GM18499 (cell line): ENCODE results near the gene PCNX2.
"Not testable (repeated sequence)": the region's sequence is repeated elsewhere in the genome, so short reads cannot be mapped to it uniquely, and the experiment has no call there.

ENCODE experiments used
- ATAC-seq: cut with Tn5 transposase; IDR thresholded peaks from one replicate; pipeline ENCODE4 v1.9.1; 2021; ENCODE audit warnings: moderate number of reproducible peaks; ENCODE audit not compliant: insufficient read depth, unreplicated experiment

PCNX2 gene

DNA sequence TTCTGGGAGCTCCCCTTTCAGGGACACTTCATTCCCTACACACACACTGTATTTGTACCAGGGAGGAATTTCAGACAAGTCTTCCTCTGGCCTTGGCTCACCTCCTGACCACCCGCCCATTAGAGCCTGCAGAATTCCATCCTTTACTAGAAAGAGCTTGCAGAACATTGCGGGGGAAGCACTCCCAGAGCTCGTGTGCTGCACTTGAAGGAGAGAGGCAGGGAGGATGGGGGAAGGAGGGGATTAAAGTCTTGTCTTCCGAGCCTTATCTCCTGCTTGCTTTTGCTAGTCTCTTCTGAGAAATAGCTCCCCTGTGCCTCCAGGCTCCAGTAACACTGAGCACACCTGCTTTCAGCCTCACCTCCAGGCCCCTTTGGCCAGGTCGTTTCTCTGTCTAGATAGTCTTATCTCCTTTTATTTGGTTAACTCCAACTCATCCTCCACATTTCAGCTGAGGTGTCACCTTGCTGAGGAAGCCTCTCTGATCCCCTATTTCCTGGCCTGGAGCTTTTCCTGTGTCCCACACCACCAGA is 62.0 kb downstream of the PCNX2 start:
- ATAC-seq = no peak

- no peak for ATAC-seq
These were observed 65.5 kb downstream of the PCNX2 start for GRCh38 chr1:233230011-233230410.

- ATAC-seq = no peak
These were observed 66.2 kb downstream of the PCNX2 start for GRCh38 chr1:233229288-233229687.

DNA sequence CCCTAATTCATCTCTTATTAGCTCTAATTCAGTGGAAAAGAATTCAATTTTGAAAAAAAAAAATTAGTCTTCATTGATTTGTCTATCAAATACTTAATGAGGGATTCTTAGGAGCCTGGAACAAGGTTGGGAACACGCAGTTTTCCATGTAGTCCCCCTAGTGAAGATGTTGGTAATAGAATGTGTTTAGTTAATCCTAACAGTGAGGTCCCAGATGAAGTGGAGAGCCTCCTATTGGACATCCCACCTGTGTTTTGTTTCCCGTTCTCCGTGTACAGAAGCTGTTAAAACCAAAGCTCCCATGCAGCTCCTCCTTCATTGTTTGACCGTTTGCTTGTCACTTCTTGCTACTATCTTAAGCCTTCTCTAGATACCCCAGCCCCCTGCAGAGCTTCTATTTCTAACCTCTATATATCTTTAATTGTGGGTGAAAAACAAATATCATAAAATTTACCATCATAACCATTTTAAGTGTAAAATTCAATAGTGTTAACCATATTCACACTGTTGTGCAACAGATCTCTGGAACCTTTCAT is 67.5 kb downstream of the PCNX2 start:
- ATAC-seq = no peak

DNA sequence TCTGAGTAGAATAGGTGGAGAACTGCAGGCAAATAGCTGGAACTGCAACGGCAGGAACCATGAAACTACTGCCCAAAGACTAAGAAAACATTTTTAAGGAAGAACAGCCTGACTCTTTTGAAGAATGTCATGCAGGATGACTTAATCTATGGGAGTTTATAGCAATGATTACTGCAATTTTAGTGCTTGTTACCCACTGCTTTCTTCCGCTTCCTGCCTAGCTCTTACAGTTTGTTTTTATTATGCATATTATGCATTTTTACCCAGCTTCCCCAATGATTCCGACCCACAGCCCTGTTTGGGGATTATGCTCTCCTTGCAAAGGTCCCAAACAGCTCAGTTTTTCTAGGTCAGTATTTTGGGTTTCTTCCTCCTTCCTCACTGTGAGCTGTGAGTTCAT is 71.2 kb downstream of the PCNX2 start:
- no peak for ATAC-seq

- no peak for ATAC-seq
These were observed 77.7 kb downstream of the PCNX2 start for GRCh38 chr1:233217832-233218231.

- ATAC-seq = no peak
These were observed 79.5 kb downstream of the PCNX2 start for GRCh38 chr1:233216009-233216408.

DNA sequence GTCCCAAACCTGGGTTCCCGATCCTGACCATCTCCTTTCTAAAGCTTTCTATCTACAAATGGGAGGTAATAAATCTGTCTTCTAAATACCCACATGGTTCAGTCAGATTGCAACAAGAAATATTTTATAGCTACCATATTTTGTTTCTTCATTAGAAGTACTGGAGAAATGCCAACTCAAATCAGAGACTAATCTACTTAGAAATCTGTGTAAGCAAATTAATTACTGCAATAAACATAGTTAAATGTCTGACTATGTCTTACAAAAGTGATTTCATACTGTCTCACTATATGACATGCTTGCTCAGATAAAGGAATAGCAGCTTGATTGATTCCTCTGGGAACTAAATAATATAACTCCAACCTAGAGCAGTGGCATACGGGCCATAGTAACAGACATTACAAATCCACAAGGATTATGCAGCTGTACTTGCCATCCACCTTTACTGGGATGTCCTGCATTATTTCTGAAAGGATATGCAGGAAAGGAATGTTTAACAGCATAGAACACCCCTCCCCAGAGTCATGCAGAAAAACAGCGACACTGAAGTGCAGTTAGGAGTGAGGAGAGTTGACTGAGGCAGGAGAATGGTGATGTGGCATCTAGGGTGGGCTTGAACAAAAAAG is 80.3 kb downstream of the PCNX2 start:
- no peak for ATAC-seq

DNA sequence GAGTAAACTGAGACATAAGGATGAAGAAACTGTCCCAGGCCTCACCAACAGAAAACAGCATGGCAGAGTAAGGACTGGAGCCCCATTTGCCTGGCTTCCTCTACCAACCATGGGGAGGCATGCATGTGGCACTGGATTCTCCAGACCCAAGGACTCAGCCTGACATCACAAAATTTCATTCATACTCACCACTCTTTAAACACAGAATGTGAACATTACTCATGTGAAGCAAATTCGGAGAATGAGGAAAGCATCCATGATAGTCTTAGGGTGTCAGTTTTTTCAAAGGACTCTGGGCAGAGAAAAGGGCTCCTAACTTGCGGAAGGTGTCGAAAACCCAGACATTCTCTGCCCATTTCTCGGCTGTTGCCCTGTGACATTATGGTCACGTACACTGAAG is 83.9 kb downstream of the PCNX2 start:
- ATAC-seq = no peak

GRCh38 chr1:233211106-233211505 is 84.4 kb downstream of the PCNX2 start:
- ATAC-seq = no peak

DNA sequence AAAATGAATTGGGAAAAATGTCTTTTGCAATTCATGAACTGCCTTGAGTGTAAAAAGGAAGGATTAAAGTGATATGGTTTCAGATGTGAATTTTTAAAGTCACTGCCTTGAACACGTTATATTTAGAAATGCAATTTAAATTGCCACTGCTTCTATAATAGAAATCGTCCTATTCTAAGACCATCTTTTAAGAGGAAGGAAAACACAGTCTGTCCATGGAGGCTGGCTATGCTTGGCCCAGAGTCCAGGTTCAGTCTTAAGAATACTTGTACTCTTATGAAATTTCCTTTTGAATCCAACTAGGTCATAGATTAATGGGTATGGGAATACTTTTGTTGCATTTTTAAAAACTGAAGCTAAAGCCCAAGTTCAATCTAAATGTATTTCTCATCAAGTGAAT is 86.0 kb downstream of the PCNX2 start:
- ATAC-seq = no peak

DNA sequence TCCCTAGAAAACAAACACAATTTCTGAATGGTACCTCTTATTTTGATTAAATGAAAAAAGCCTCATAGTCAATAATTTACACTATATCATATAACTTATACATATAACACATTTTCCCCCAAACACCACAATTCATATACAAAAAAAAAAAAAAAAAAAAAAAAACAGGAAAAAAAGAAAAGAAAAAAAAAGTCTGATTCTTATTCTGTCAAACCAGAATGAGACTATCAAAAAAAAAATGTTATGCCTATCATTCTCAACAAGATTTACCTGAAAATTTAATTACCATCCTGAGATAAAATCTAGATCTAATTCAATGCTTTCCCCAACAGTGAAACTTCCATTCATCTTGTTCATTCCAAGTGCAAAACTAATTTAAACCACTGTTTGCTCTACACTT is 86.8 kb downstream of the PCNX2 start:
- no peak for ATAC-seq

DNA sequence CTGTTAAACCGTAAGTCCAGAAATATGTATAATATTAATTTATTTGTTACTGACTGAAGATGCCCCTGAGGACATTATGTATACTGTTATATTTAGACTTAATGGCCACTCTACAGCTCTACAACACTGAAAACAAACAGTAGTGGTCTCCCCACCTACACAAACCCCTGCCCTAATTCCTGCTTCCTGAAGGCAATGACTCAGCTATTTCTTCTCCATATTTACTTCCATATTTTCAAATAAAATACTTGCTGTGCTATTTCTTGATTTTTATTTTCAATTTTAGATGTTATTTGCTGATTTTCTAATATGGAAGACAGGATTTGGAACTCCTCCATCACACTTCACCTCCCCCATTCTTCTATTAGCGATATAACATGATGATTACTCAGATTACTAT is 97.6 kb downstream of the PCNX2 start:
- ATAC-seq = no peak

GRCh38 chr1:233193741-233194140 is 101.8 kb downstream of the PCNX2 start:
- ATAC-seq = no peak

GRCh38 chr1:233190987-233191386 is 104.5 kb downstream of the PCNX2 start:
- ATAC-seq = no peak

GRCh38 chr1:233189526-233189925 is 106.0 kb downstream of the PCNX2 start:
- ATAC-seq = no peak

DNA sequence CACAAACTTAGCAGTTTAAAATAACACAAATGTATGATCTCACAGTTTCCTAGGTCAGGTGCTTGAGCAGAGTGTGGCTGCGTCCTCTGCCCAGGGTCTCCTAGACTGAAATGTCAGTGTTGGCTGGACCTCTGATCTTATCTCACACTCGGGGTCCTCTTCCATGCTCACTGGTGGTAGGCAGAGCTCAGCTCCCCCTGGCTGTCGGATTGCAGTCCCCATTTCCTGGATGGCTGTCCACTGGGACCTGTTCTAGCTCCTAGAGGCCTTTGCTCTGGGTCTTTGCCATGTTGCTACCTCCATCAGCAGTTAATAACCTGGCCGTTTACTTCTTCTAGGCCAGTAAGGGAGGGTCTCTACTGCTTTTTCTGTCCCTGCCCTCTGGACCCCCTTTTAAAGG is 107.5 kb downstream of the PCNX2 start:
- ATAC-seq = no peak

DNA sequence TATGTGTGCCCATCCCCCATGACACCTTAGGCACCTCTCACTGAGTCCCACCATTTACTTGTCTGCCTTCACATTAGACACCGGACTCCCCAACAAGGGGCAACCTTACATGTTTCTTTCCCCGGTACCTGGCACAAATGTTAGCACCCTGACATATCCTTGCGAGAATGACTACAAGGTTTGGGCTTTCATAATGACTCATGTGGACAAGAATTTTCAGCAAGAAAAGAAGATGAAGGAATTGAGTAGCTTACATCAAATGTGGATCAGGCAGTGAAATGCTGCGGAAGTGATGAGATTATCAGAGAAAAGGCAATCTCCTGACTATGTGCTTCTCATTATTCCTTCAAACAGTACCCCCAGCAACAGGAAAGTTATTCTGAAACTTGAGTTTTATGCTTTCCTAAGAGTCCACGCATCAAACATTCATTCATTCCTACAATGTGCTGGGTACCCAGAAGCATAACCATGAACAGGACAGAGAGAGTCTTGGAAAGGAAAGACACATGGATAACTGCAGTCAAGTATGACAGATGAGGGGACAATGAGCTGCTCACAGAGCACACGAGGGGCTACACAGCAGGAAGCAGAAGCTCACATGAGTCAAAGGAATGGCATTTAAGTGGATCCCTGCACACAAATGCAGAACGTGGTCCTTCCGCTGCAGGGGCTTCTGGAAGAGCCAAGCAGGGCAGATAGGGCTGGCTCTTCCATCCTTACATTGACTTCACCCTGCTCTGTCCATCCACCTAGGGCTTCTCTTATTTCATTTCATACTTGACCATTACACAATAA is 112.1 kb downstream of the PCNX2 start:
- no peak for ATAC-seq

GRCh38 chr1:233182587-233182986 is 112.9 kb downstream of the PCNX2 start:
- no peak for ATAC-seq

DNA sequence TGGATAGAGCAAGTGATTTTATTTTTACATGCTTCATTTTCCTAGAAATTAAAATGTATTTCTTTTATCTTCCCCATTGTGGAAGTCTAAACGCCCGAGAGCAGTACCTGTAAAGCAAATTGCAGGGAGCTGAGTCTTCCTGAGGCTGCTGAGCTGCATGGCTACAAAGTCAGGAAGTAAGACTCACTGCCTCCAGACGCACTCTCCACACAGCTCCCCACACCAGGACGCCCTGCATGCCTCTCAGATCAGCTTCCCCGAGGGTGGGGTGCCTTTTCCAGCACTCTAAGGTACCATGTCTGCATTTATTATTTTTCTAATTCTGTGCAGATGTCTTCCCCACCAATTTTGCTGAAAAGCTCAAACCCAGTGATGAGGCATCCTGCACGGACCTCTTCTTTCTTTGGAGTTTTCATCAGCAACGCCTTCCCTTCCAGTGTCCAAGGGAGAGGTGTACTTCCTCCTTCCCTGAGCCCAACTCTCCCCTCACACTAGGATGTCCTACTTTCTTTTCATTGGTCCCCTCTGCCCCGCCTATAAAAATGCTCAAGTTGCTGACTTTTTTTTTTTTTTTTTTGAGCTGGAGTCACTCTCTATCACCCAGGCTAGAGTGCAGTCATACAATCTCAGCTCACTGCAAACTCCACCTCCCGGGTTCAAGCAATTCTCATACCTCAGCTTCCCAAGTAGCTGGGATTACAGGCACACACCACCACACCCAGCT is 114.7 kb downstream of the PCNX2 start:
- no peak for ATAC-seq

GRCh38 chr1:233179638-233180037 is 115.9 kb downstream of the PCNX2 start:
- not testable (repeated sequence) for ATAC-seq
